Measurements from ENCODE around the gene PTPRD. TPM values are rescaled to one million over a fixed set of nuclear protein-coding genes. Genes with fewer than 3 reads are reported as not detected.

The PTPRD gene
- total RNA-seq, 2 donors from 2014 or later: 97.4 to 101 TPM

DNA sequence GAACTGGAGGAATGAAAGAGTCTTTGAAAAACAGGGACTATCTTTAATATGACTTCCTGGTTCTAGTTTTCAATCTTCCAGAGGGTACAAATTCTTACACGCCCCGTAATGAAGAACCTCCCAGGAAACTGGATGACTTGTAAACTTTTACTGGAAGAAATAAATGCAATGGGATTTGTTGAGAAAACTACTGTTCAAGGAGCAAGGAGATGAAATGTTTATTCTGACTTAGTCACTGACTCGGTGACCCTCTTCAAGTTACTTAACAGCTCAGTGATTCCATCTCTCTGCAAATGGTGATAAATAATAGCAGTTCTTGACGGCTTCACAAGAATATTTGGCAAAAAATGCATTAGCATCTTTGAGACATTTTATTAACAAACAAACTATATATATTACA lies 858.6 kb downstream of the PTPRD start:
- no peak overlapping the region for H3K4me3 ChIP-seq (ENCODE audit: low read length)
- no peak overlapping the region for H3K27ac Mint-ChIP-seq
- H3K9me3 ChIP-seq (ENCODE audit: control insufficient read depth, low read length): no peaks in the 10 kb centered on the region
- no peaks in the 10 kb centered on the region for H3K9me3 Mint-ChIP-seq
- H3K27ac ChIP-seq (ENCODE audit: low read depth, low read length): no peak overlapping the region
- H3K27me3 ChIP-seq (ENCODE audit: control insufficient read depth, insufficient read depth, low read length, poor library complexity, severe bottlenecking): no peaks in the 10 kb centered on the region
- H3K4me3 Mint-ChIP-seq: no peak overlapping the region
- no peak overlapping the region for H3K9ac ChIP-seq (ENCODE audit: extremely low read depth, low read length, poor library complexity, severe bottlenecking)
- DNase-seq: no peak
- H3K36me3 ChIP-seq (ENCODE audit: control insufficient read depth, insufficient read depth, low read length): no peaks in the 10 kb centered on the region
- H3K27me3 Mint-ChIP-seq (ENCODE audit: insufficient read depth): no peaks in the 10 kb centered on the region
- no peaks in the 10 kb centered on the region for H3K36me3 Mint-ChIP-seq (ENCODE audit: low read depth)
- 88 to 93% methylated on average over 2 to 4 of the region's 4 CpGs for WGBS, 2 experiments (ENCODE audit: insufficient coverage in 1 of 2, insufficient read length in 1 of 2)
- TF ChIP-seq, protein P1, sequence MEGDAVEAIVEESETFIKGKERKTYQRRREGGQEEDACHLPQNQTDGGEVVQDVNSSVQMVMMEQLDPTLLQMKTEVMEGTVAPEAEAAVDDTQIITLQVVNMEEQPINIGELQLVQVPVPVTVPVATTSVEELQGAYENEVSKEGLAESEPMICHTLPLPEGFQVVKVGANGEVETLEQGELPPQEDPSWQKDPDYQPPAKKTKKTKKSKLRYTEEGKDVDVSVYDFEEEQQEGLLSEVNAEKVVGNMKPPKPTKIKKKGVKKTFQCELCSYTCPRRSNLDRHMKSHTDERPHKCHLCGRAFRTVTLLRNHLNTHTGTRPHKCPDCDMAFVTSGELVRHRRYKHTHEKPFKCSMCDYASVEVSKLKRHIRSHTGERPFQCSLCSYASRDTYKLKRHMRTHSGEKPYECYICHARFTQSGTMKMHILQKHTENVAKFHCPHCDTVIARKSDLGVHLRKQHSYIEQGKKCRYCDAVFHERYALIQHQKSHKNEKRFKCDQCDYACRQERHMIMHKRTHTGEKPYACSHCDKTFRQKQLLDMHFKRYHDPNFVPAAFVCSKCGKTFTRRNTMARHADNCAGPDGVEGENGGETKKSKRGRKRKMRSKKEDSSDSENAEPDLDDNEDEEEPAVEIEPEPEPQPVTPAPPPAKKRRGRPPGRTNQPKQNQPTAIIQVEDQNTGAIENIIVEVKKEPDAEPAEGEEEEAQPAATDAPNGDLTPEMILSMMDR (conservative IDR thresholded peaks at IDR 0.05): no peak
- no peaks in the 10 kb centered on the region for H3K4me1 Mint-ChIP-seq
- no peaks in the 10 kb centered on the region for H3K4me1 ChIP-seq (ENCODE audit: control insufficient read depth, insufficient read depth, low read length)

DNA sequence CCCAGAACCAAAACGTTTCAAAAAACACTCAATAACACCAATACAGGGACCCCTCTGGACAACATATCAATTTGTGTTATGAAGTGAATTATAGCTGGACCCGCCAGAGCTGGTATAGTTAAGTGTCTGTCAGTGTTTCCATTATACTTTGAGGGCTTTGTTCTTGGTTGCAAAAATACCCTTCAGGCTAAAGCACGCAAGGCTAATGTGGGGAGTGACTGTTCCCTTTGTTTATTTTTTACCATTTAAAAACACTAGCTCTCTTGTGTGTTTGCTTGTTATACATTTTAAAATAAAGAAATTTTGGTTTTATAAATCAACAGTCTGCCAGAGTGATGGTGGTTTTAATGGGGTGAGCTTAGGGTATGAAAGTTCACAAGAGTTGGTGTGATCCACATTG lies 859.5 kb downstream of the PTPRD start:
- Histone ChIP-seq H3K9me3 (ENCODE audit: control insufficient read depth, low read length) (no peaks in the 10 kb centered on the region), H3K27me3 (ENCODE audit: control insufficient read depth, insufficient read depth, low read length, poor library complexity, severe bottlenecking) (no peaks in the 10 kb centered on the region), H3K9ac (ENCODE audit: extremely low read depth, low read length, poor library complexity, severe bottlenecking) (no peak overlapping the region), H3K36me3 (ENCODE audit: control insufficient read depth, insufficient read depth, low read length) (no peaks in the 10 kb centered on the region), H3K27ac (ENCODE audit: low read depth, low read length) (no peak overlapping the region), H3K4me1 (ENCODE audit: control insufficient read depth, insufficient read depth, low read length) (no peaks in the 10 kb centered on the region), H3K4me3 (ENCODE audit: low read length) (no peak overlapping the region)
- no peak overlapping the region for H3K27ac Mint-ChIP-seq
- no peaks in the 10 kb centered on the region for H3K36me3 Mint-ChIP-seq (ENCODE audit: low read depth)
- no peaks in the 10 kb centered on the region for H3K9me3 Mint-ChIP-seq
- no peaks in the 10 kb centered on the region for H3K27me3 Mint-ChIP-seq (ENCODE audit: insufficient read depth)
- no peak overlapping the region for H3K4me3 Mint-ChIP-seq
- 83 to 100% methylated on average over 1 to 2 of the region's 3 CpGs for WGBS, 2 experiments (ENCODE audit: insufficient coverage in 1 of 2, insufficient read length in 1 of 2)
- no peak for DNase-seq
- H3K4me1 Mint-ChIP-seq: no peaks in the 10 kb centered on the region
- TF ChIP-seq, protein P1 (conservative IDR thresholded peaks at IDR 0.05): no peak

DNA sequence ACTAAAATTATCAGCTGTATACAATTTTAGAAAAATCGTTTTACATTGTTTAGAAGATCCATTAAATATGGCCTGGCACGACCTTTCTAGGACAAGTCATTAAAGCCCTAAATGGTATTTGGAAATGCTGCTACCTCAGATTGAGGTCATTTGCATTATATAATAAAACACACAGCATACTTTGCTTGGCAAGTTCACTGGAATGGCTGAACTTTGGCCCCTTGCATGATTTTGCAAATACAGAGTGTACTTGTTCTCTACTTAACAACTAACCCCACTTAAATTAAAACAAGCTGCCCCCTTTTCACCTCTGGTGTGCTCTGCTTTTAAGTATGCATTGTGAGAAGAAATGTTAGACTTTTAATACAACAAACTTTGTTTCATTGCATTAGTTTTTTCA lies 860.1 kb downstream of the PTPRD start:
- Histone ChIP-seq H3K4me1 (ENCODE audit: control insufficient read depth, insufficient read depth, low read length) (no peaks in the 10 kb centered on the region), H3K36me3 (ENCODE audit: control insufficient read depth, insufficient read depth, low read length) (no peaks in the 10 kb centered on the region), H3K4me3 (ENCODE audit: low read length) (no peak overlapping the region), H3K9ac (ENCODE audit: extremely low read depth, low read length, poor library complexity, severe bottlenecking) (no peak overlapping the region), H3K27ac (ENCODE audit: low read depth, low read length) (no peak overlapping the region), H3K9me3 (ENCODE audit: control insufficient read depth, low read length) (no peaks in the 10 kb centered on the region), H3K27me3 (ENCODE audit: control insufficient read depth, insufficient read depth, low read length, poor library complexity, severe bottlenecking) (no peaks in the 10 kb centered on the region)
- Mint-ChIP-seq H3K27ac (no peak overlapping the region), H3K36me3 (ENCODE audit: low read depth) (no peaks in the 10 kb centered on the region), H3K27me3 (ENCODE audit: insufficient read depth) (no peaks in the 10 kb centered on the region), H3K4me3 (no peak overlapping the region), H3K9me3 (no peaks in the 10 kb centered on the region), H3K4me1 (no peaks in the 10 kb centered on the region)
- no peak for DNase-seq
- TF ChIP-seq, protein P1 (conservative IDR thresholded peaks at IDR 0.05): no peak
- WGBS, 2 experiments (ENCODE audit: insufficient coverage in 1 of 2, insufficient read length in 1 of 2): 90 to 93% methylated on average over 2 of the region's 2 CpGs

Measured in endodermal cell (in vitro differentiated cells).